H9 (cell line): Measurements from ENCODE around the gene WIZ. TPM values are rescaled to one million over a fixed set of nuclear protein-coding genes. Genes with fewer than 3 reads are reported as not detected.

ENCODE experiments used
- DNase-seq: peaks from one replicate; pipeline ENCODE4 v3.0.0-alpha.2; 2017
- H2AFZ ChIP-seq: one replicate; pipeline ENCODE4 v1.6.1; 2013; ENCODE audit warnings: mild to moderate bottlenecking, low read length, control low read depth, moderate library complexity
- H2AK5ac ChIP-seq: 2 replicates; pipeline ENCODE4 v1.6.1; 2013; ENCODE audit warnings: low read length, control low read depth, mixed read lengths; ENCODE audit not compliant: insufficient read length
- H2BK120ac ChIP-seq: one replicate; pipeline ENCODE4 v1.6.1; 2013; ENCODE audit warnings: low read depth, mild to moderate bottlenecking, low read length, control low read depth, inconsistent platforms; ENCODE audit not compliant: poor library complexity, severe bottlenecking
- H2BK12ac ChIP-seq: 2 replicates; pipeline ENCODE4 v1.6.1; 2013; ENCODE audit warnings: low read length, control low read depth, mixed read lengths, low read depth; ENCODE audit not compliant: insufficient read length
- H2BK15ac ChIP-seq: 2 replicates; pipeline ENCODE4 v1.6.1; 2013; ENCODE audit warnings: low read depth, low read length, control low read depth
- H2BK20ac ChIP-seq: one replicate; pipeline ENCODE4 v1.6.1; 2013; ENCODE audit warnings: low read depth, mild to moderate bottlenecking, low read length, control low read depth, inconsistent platforms; ENCODE audit not compliant: poor library complexity, severe bottlenecking
- H2BK5ac ChIP-seq: 2 replicates; pipeline ENCODE4 v1.6.1; 2013; ENCODE audit warnings: low read length, control low read depth, mixed read lengths; ENCODE audit not compliant: insufficient read length
- H3K14ac ChIP-seq: 2 replicates; pipeline ENCODE4 v1.6.1; 2013; ENCODE audit warnings: low read length, control low read depth; ENCODE audit not compliant: insufficient read depth
- H3K18ac ChIP-seq: 2 replicates; pipeline ENCODE4 v1.6.1; 2013; ENCODE audit warnings: low read depth, mild to moderate bottlenecking, mixed read lengths, low read length, control low read depth; ENCODE audit not compliant: insufficient read length
- H3K23ac ChIP-seq: 2 replicates; pipeline ENCODE4 v1.6.1; 2013; ENCODE audit warnings: low read length, control low read depth, mixed read lengths, low read depth; ENCODE audit not compliant: insufficient read length
- H3K23me2 ChIP-seq: 2 replicates; pipeline ENCODE4 v1.6.1; 2013; ENCODE audit warnings: low read depth, mild to moderate bottlenecking, mixed read lengths, low read length, control low read depth; ENCODE audit not compliant: insufficient read length, poor library complexity, severe bottlenecking
- H3K27ac ChIP-seq: 2 replicates; pipeline ENCODE4 v1.5.1; 2013; ENCODE audit warnings: low read length, control low read depth, mixed read lengths, low read depth; ENCODE audit not compliant: insufficient read length
- H3K27me3 ChIP-seq: 2 replicates; pipeline ENCODE4 v1.6.1; 2013; ENCODE audit warnings: low read length, control low read depth, inconsistent platforms; ENCODE audit not compliant: insufficient read depth
- H3K4ac ChIP-seq: 2 replicates; pipeline ENCODE4 v1.6.1; 2013; ENCODE audit warnings: low read depth, mild to moderate bottlenecking, control low read depth, inconsistent platforms, low read length, moderate library complexity
- H3K4me1 ChIP-seq: 2 replicates; pipeline ENCODE4 v1.6.1; 2013; ENCODE audit warnings: low read length, control low read depth, inconsistent platforms; ENCODE audit not compliant: insufficient read depth
- H3K4me2 ChIP-seq: 2 replicates; pipeline ENCODE4 v1.6.1; 2013; ENCODE audit warnings: low read length, control low read depth, mixed read lengths; ENCODE audit not compliant: insufficient read length, insufficient read depth
- H3K56ac ChIP-seq: 2 replicates; pipeline ENCODE4 v1.6.1; 2013; ENCODE audit warnings: low read depth, mild to moderate bottlenecking, mixed read lengths, low read length, control low read depth; ENCODE audit not compliant: insufficient read length
- H3K79me1 ChIP-seq: 2 replicates; pipeline ENCODE4 v1.6.1; 2013; ENCODE audit warnings: low read depth, mild to moderate bottlenecking, moderate library complexity, low read length, control low read depth, inconsistent platforms; ENCODE audit not compliant: insufficient read depth, poor library complexity, severe bottlenecking
- H3K79me2 ChIP-seq: 2 replicates; pipeline ENCODE4 v1.6.1; 2013; ENCODE audit warnings: low read length, control low read depth, inconsistent platforms; ENCODE audit not compliant: insufficient read depth
- H3K9ac ChIP-seq: 2 replicates; pipeline ENCODE4 v1.6.1; 2013; ENCODE audit warnings: low read length, control low read depth, mixed read lengths; ENCODE audit not compliant: insufficient read length; ENCODE audit errors: extremely low read depth
- H3K9me3 ChIP-seq: one replicate; pipeline ENCODE4 v1.6.1; 2013; ENCODE audit warnings: low read depth, low read length, inconsistent platforms; ENCODE audit not compliant: control insufficient read depth
- H3T11ph ChIP-seq: one replicate; pipeline ENCODE4 v1.6.1; 2013; ENCODE audit warnings: mild to moderate bottlenecking, low read length, control low read depth, inconsistent platforms
- H4K20me1 ChIP-seq: one replicate; pipeline ENCODE4 v1.6.1; 2013; ENCODE audit not compliant: control insufficient read depth, insufficient read length, insufficient read depth
- H4K5ac ChIP-seq: 2 replicates; pipeline ENCODE4 v1.6.1; 2013; ENCODE audit warnings: low read depth, mild to moderate bottlenecking, mixed read lengths, low read length, control low read depth; ENCODE audit not compliant: insufficient read length
- H4K8ac ChIP-seq: replicated peaks from 2 replicates; pipeline ENCODE4 v1.6.1; 2013; ENCODE audit warnings: low read length, control low read depth, mixed read lengths, low read depth; ENCODE audit not compliant: insufficient read length
- H4K91ac ChIP-seq: 2 replicates; pipeline ENCODE4 v1.6.1; 2013; ENCODE audit warnings: low read depth, mild to moderate bottlenecking, moderate library complexity, mixed read lengths, low read length, control low read depth; ENCODE audit not compliant: insufficient read length
- H3K27ac Mint-ChIP-seq, 3 experiments: 2 replicates in 2 of 3; 3 replicates in 1 of 3; pipeline ENCODE4 v1.8.0; 2020 to 2021; ENCODE audit warnings: mixed read lengths in 3 of 3, mild to moderate bottlenecking in 1 of 3, moderate library complexity in 1 of 3
- H3K27me3 Mint-ChIP-seq: 2 replicates; pipeline ENCODE4 v1.8.0; 2021; ENCODE audit warnings: low read depth, mild to moderate bottlenecking, moderate library complexity, mixed read lengths
- H3K36me3 Mint-ChIP-seq, 3 experiments: 2 replicates in 2 of 3; 3 replicates in 1 of 3; pipeline ENCODE4 v1.8.0; 2020 to 2021; ENCODE audit warnings: low read depth in 3 of 3, mixed read lengths in 3 of 3; ENCODE audit not compliant: insufficient read depth in 1 of 3
- H3K4me1 Mint-ChIP-seq, 2 experiments: 2 replicates each; pipeline ENCODE4 v1.8.0; 2020; ENCODE audit warnings: mixed read lengths in 2 of 2
- H3K4me3 Mint-ChIP-seq, 2 experiments: 2 replicates in 1 of 2; 3 replicates in 1 of 2; pipeline ENCODE4 v1.8.0; 2020 to 2021; ENCODE audit warnings: mild to moderate bottlenecking in 2 of 2, mixed read lengths in 2 of 2, moderate library complexity in 1 of 2
- H3K9me3 Mint-ChIP-seq, 2 experiments: 2 replicates in 1 of 2; 3 replicates in 1 of 2; pipeline ENCODE4 v1.8.0; 2020; ENCODE audit warnings: mild to moderate bottlenecking in 2 of 2, mixed read lengths in 2 of 2, moderate library complexity in 1 of 2
- CTCF ChIP-seq: fragments of 200-600 bp; sonication (generic); conservative IDR thresholded peaks from 3 replicates; pipeline ENCODE4 v1.8.0; 2021; ENCODE audit warnings: antibody characterized with exemption, mild to moderate bottlenecking
- WGBS: extraction: QIAGEN DNeasy Blood & Tissue Kit; methylation state at CpG from one replicate; pipeline ENCODE4 v1.1.7; 2013; ENCODE audit warnings: missing lambda C conversion rate, low lambda C conversion rate, mixed read lengths; ENCODE audit not compliant: insufficient read length; ENCODE audit errors: extremely low coverage; 5-methylcytosine and 5-hydroxymethylcytosine counted together
- total RNA-seq: library from RNA; stranded (reverse); gene quantifications from 2 replicates; pipeline ENCODE4 v1.2.1, GENCODE V29; 2021

Gene WIZ
- total RNA-seq, 1 experiment from 2014 or later: 33.3 TPM

- H3T11ph ChIP-seq: no peak overlapping the region
- H3K36me3 Mint-ChIP-seq: no peaks in the 10 kb centered on the region
- H2BK15ac ChIP-seq: no peak overlapping the region
- no peak overlapping the region for H3K27ac ChIP-seq
- no peaks in the 10 kb centered on the region for H3K9me3 ChIP-seq
- no peak overlapping the region for H2AFZ ChIP-seq
- no peaks in the 10 kb centered on the region; the same call in 1 of the 2 replicates for H3K4me1 ChIP-seq
- H3K18ac ChIP-seq: no peak overlapping the region
- H3K56ac ChIP-seq: no peak overlapping the region
- peaks cover 2% of the 10 kb centered on the region; the same call in 1 of the 2 replicates for H3K27me3 ChIP-seq
- H2BK12ac ChIP-seq: peak overlapping the region; percentile 36
- H3K23me2 ChIP-seq: peaks cover 20% of the 10 kb centered on the region
- H4K91ac ChIP-seq: no peak overlapping the region
- H3K27me3 Mint-ChIP-seq: peaks cover 33% of the 10 kb centered on the region
- no peak overlapping the region for H3K23ac ChIP-seq
- no peaks in the 10 kb centered on the region for H3K79me1 ChIP-seq
- H4K20me1 ChIP-seq: no peaks in the 10 kb centered on the region
- H3K4ac ChIP-seq: no peak overlapping the region
- no peak overlapping the region for H2BK20ac ChIP-seq
- no peak overlapping the region for H2BK120ac ChIP-seq
- H3K79me2 ChIP-seq: no peaks in the 10 kb centered on the region
- peaks cover 7 to 19% of the 10 kb centered on the region in 2 experiments for H3K4me1 Mint-ChIP-seq
- WGBS: no CpG with 5 or more reads among the region's 1 CpG
- peak overlapping the region in 1 of 3 experiments; percentile 35; a peak in 1 of 7 replicates for H3K27ac Mint-ChIP-seq
- peak overlapping the region; percentile 52 to 78 for H3K4me3 Mint-ChIP-seq
- H3K4me2 ChIP-seq: peak overlapping the region; percentile 73
- no peak for TF ChIP-seq CTCF
- no peak overlapping the region for H2AK5ac ChIP-seq
- H4K8ac ChIP-seq: no peak overlapping the region
- no peak overlapping the region for H4K5ac ChIP-seq
- H3K9ac ChIP-seq: no peak overlapping the region
- peaks cover 0 to 2% of the 10 kb centered on the region in 2 experiments; a peak in 3 of 5 replicates for H3K9me3 Mint-ChIP-seq
- no peak overlapping the region for H3K14ac ChIP-seq
- H2BK5ac ChIP-seq: no peak overlapping the region
- no peak for DNase-seq
Observed at GRCh38 chr19:15450528-15450890, 753 bp upstream of the WIZ start.
